K562 (cell line): ENCODE data around the gene SLC38A1. TPM values are rescaled to one million over a fixed set of nuclear protein-coding genes. Genes with fewer than 3 reads are reported as not detected.

Experiments
- ATAC-seq: fragments of 200-7000 bp; cut with Tn5 transposase; 3 replicates; pipeline ENCODE4 v1.9.1; 2020; ENCODE audit warnings: moderate library complexity
- BruUV-seq: library from RNA; stranded (reverse); fragments of 400-500 nt; replicated peaks from 2 replicates; lab custom pipeline; 2021; lab: Mats Ljungman, UMichigan
- CTCF ChIA-PET: fragments of 300-600 bp; formaldehyde crosslinking; extraction: SDS; loops from one replicate; lab custom pipeline; 2021; ENCODE audit warnings: low intra/inter-chr PET ratio; lab: Yijun Ruan, JAX
- POLR2A ChIA-PET: fragments of 300-600, 350-650 bp; sonication (Branson Sonifier 250); formaldehyde crosslinking; extraction: SDS; loops from one replicate; lab custom pipeline; 2021; ENCODE audit warnings: antibody characterized with exemption, inconsistent platforms; lab: Yijun Ruan, JAX
- DNase-seq, 4 experiments: peaks; one replicate each; pipeline versions ENCODE4 v3.0.0 to v3.0.0-alpha.2; 2011 to 2018; ENCODE audit warnings: low spot score in 3 of 4, mixed read lengths in 3 of 4; ENCODE audit errors: extremely low read depth in 1 of 4
- FAIRE-seq: peaks from 2 replicates; lab custom pipeline; 2011; peaks lifted over from hg19 to GRCh38; lab: Jason Lieb, UNC
- H2AFZ ChIP-seq: 2 replicates; pipeline ENCODE4 v1.6.0; 2011; ENCODE audit warnings: low read depth, low read length, control low read depth, inconsistent platforms
- H3K27ac ChIP-seq: fragments of 200-600 bp; 3 replicates; pipeline ENCODE4 v1.8.0; 2011; ENCODE audit warnings: low read depth, mild to moderate bottlenecking, control low read depth, inconsistent platforms, low read length, moderate library complexity, mixed read lengths; ENCODE audit errors: extremely low read depth
- H3K27me3 ChIP-seq, 2 experiments: fragments of 300-600 bp in 1 of 2; 2 replicates in 1 of 2; 3 replicates in 1 of 2; pipeline versions ENCODE4 v1.6.0 to v1.8.0; 2011; ENCODE audit warnings: inconsistent platforms in 2 of 2, low read length in 2 of 2, mild to moderate bottlenecking in 1 of 2, mixed read lengths in 1 of 2, moderate library complexity in 1 of 2; ENCODE audit not compliant: control insufficient read depth in 2 of 2, insufficient read depth in 2 of 2
- H3K36me3 ChIP-seq: fragments of 300-600 bp; 3 replicates; pipeline ENCODE4 v1.8.0; 2011; ENCODE audit warnings: mild to moderate bottlenecking, low read length, inconsistent platforms; ENCODE audit not compliant: control insufficient read depth, insufficient read depth
- H3K4me1 ChIP-seq, 2 experiments: fragments of 200-600 bp in 1 of 2; replicated peaks in 1 of 2; 2 replicates in 1 of 2; 3 replicates in 1 of 2; pipeline versions ENCODE4 v1.5.1 to v1.8.0; 2011; ENCODE audit warnings: inconsistent platforms in 2 of 2, low read length in 2 of 2, mild to moderate bottlenecking in 1 of 2, mixed read lengths in 1 of 2, moderate library complexity in 1 of 2; ENCODE audit not compliant: control insufficient read depth in 2 of 2, insufficient read depth in 2 of 2
- H3K4me2 ChIP-seq: 2 replicates; pipeline ENCODE4 v1.6.1; 2011; ENCODE audit warnings: low read length, control low read depth, inconsistent platforms, mixed read lengths; ENCODE audit not compliant: insufficient read depth
- H3K4me3 ChIP-seq: fragments of 200-600 bp; sonication (generic), shearing (Covaris generic); 2 replicates; pipeline ENCODE4 v1.5.1; 2016; ENCODE audit warnings: control low read depth, inconsistent platforms
- H3K79me2 ChIP-seq: fragments of 200-600 bp; 3 replicates; pipeline ENCODE4 v1.8.0; 2011; ENCODE audit warnings: low read length, inconsistent platforms; ENCODE audit not compliant: control insufficient read depth, insufficient read depth
- H3K9ac ChIP-seq, 2 experiments: 2 replicates each; pipeline versions ENCODE4 v1.6.0 to v1.6.1; 2011; ENCODE audit warnings: low read depth in 2 of 2, low read length in 2 of 2, control low read depth in 1 of 2, inconsistent platforms in 1 of 2, mild to moderate bottlenecking in 1 of 2, mixed read lengths in 1 of 2; ENCODE audit not compliant: insufficient read depth in 1 of 2
- H3K9me1 ChIP-seq: one replicate; pipeline ENCODE4 v1.6.0; 2011; ENCODE audit warnings: inconsistent platforms, mild to moderate bottlenecking, low read length, moderate library complexity; ENCODE audit not compliant: control insufficient read depth, insufficient read depth
- H3K9me3 ChIP-seq: replicated peaks from 2 replicates; pipeline ENCODE4 v1.5.1; 2011; ENCODE audit warnings: low read depth, low read length, inconsistent platforms; ENCODE audit not compliant: control insufficient read depth, insufficient read depth
- H4K20me1 ChIP-seq: replicated peaks from 2 replicates; pipeline ENCODE4 v1.6.1; 2011; ENCODE audit warnings: low read length, inconsistent platforms, mixed read lengths; ENCODE audit not compliant: control insufficient read depth, insufficient read depth
- BACH1 ChIP-seq: fragments of 200-800 bp; sonication (Bioruptor generic); IDR thresholded peaks from 2 replicates; pipeline ENCODE4 v1.6.1; 2016; ENCODE audit warnings: missing genetic modification characterization, missing compliant biosample characterization
- MAX ChIP-seq: sonication (generic); formaldehyde crosslinking; IDR thresholded peaks from 2 replicates; pipeline ENCODE4 v1.9.0; 2022; ENCODE audit warnings: mild to moderate bottlenecking, missing genetic modification reagents
- POLR3G ChIP-seq: IDR thresholded peaks from 2 replicates; pipeline ENCODE4 v1.6.1; 2011; ENCODE audit not compliant: insufficient read length, insufficient replicate concordance; ENCODE audit errors: extremely low read depth
- PREB ChIP-seq: sonication (generic); formaldehyde crosslinking; IDR thresholded peaks from 2 replicates; pipeline ENCODE4 v1.8.1; 2023; ENCODE audit warnings: mild to moderate bottlenecking, missing genetic modification reagents
- RAD21 ChIP-seq, 2 experiments: fragments of 250-450 bp in 1 of 2; fragments of 450-650 bp in 1 of 2; sonication (Bioruptor Pico) in 1 of 2; formaldehyde crosslinking in 1 of 2; IDR thresholded peaks in 1 of 2; conservative IDR thresholded peaks in 1 of 2; 2 replicates each; pipeline versions ENCODE4 v1.4.0 to v1.8.0; 2020 to 2022; ENCODE audit warnings: mild to moderate bottlenecking in 2 of 2, moderate library complexity in 1 of 2
- RFX7 ChIP-seq: fragments of 250-450 bp; sonication (Bioruptor Pico); IDR thresholded peaks from 2 replicates; pipeline ENCODE4 v1.5.1; 2021; ENCODE audit warnings: mild to moderate bottlenecking
- TAF1 ChIP-seq: IDR thresholded peaks from 2 replicates; pipeline ENCODE4 v1.6.1; 2011; ENCODE audit warnings: mild to moderate bottlenecking, low read length, moderate library complexity; ENCODE audit not compliant: insufficient read depth, control insufficient read depth, severe bottlenecking; ENCODE audit errors: extremely low read depth
- YBX1 ChIP-seq: fragments of 450-650 bp; IDR thresholded peaks from 2 replicates; pipeline ENCODE4 v1.7.1; 2016; ENCODE audit warnings: mild to moderate bottlenecking
- ZNF232 ChIP-seq: sonication (generic); formaldehyde crosslinking; IDR thresholded peaks from 2 replicates; pipeline ENCODE4 v1.8.0; 2022; ENCODE audit warnings: mild to moderate bottlenecking, missing genetic modification reagents
- ZNF384 ChIP-seq: IDR thresholded peaks from 2 replicates; pipeline ENCODE4 v1.6.1; 2012; ENCODE audit warnings: low read depth, low read length, improper control_type of control experiment
- ZNF561 ChIP-seq: fragments of 450-650 bp; formaldehyde crosslinking; conservative IDR thresholded peaks from 2 replicates; pipeline ENCODE4 v1.4.0; 2020; ENCODE audit warnings: mild to moderate bottlenecking, moderate library complexity
- WGBS: fragments of 100-300 bp; shearing (Covaris generic); methylation state at CpG from one replicate; pipeline ENCODE4 v1.1.6; 2016; ENCODE audit warnings: low coverage, mixed read lengths; ENCODE audit not compliant: insufficient coverage; ENCODE audit errors: missing lambda C conversion rate; 5-methylcytosine and 5-hydroxymethylcytosine counted together
- in situ Hi-C: fragments of 300-500 bp; cut with MboI; formaldehyde crosslinking; loops from 4 replicates; pipeline ENCODE4 v1.15.0; 2018; ENCODE audit warnings: inconsistent platforms, mixed read lengths
- intact Hi-C: fragments of 100-400 bp; cut with micrococcal nuclease; formaldehyde crosslinking; loops from 2 replicates; pipeline ENCODE4 v1.14.2; 2022
- polyA plus RNA-seq, 8 experiments: library from polyadenylated mRNA; depleted of rRNA in 4 of 8; stranded (reverse) in 5 of 8; unstranded in 3 of 8; fragments of >200 nt; fragmentation: Nextera tagmentation in 2 of 8; fragmentation: Illumina TruSeq in 1 of 8; extraction: Ambion mirVana in 2 of 8; extraction: Trizol in 1 of 8; gene quantifications; 2 replicates each; pipeline versions ENCODE4 v1.2.1 to v1.2.3, GENCODE V29; 2011 to 2014; ENCODE audit warnings: inconsistent platforms in 1 of 8, missing spikeins in 1 of 8
- total RNA-seq, 7 experiments: library from RNA; depleted of rRNA in 6 of 7; stranded (reverse); fragments of >200 nt in 6 of 7; fragmentation: Illumina TruSeq in 2 of 7; extraction: Trizol in 2 of 7; gene quantifications; 2 replicates each; pipeline versions ENCODE4 v1.2.1 to v1.2.3, GENCODE V29; 2011 to 2021; ENCODE audit warnings: low replicate concordance in 1 of 7

The SLC38A1 gene
- total and polyA plus RNA-seq, 9 of the 15 experiments (the other 6 are each of a cell fraction or from before 2014, with no cell fraction given), result 51.9 to 112 (median 75.0) TPM

- TF ChIP-seq MAX (CRISPR knock-in tag) (no peak), ZNF561 (no peak), BACH1 (tag) (no peak), ZNF232 (no peak), RAD21 (CRISPR knock-in tag; conservative IDR thresholded peaks at IDR 0.05 in 1 of 2, IDR thresholded peaks at IDR 0.05 in 1 of 2) (no peak), TAF1 (no peak), PREB (no peak)
These were observed 87.4 kb downstream of the SLC38A1 start (continued) for GRCh38 chr12:46181465-46181864.

GRCh38 chr12:46179693-46180452, 89.0 kb downstream of the SLC38A1 start:
- H3K4me2 ChIP-seq, result no peak overlapping the region
- intact Hi-C loops (loop anchor here (5.0 kb wide), 1 partner anchor 87 kb away; the partner anchor contains the start of gene SLC38A1), in situ Hi-C loops (no loop called here)
- CTCF ChIA-PET, result no interaction called here
- H2AFZ ChIP-seq, result no peak overlapping the region
- no peak overlapping the region for H3K27ac ChIP-seq
- H3K36me3 ChIP-seq, result no peaks in the 10 kb centered on the region; the same call in 2 of the 3 replicates
- BruUV-seq, result no TSS peak
- DNase-seq (no peak), FAIRE-seq (no peak), ATAC-seq (no peak)
- H3K4me3 ChIP-seq, result no peak overlapping the region
- no peaks in the 10 kb centered on the region for H3K9me3 ChIP-seq
- no peaks in the 10 kb centered on the region for H3K4me1 ChIP-seq
- H3K9ac ChIP-seq, result no peak overlapping the region
- H4K20me1 ChIP-seq, result no peaks in the 10 kb centered on the region
- no peaks in the 10 kb centered on the region for H3K9me1 ChIP-seq
- 31% methylated on average over 7 of the region's 7 CpGs for WGBS
- H3K79me2 ChIP-seq, result no peaks in the 10 kb centered on the region
- H3K27me3 ChIP-seq, result peaks cover 2 to 3% of the 10 kb centered on the region in 2 experiments; a peak in 3 of 5 replicates
- POLR2A ChIA-PET, result interaction anchor here (0.6 kb wide), 2 partner anchors 23 to 26 kb away, joined by 3 read pairs; no protein-coding TSS in a partner anchor
- no peak for TF ChIP-seq POLR3G
- TF ChIP-seq YBX1, result no peak
- TF ChIP-seq RFX7, result no peak
- TF ChIP-seq ZNF384, result no peak
